Left lobe of liver (tissue), 2 donors: Measurements from ENCODE around the gene PDCD11. TPM values are rescaled to one million over a fixed set of nuclear protein-coding genes. Genes with fewer than 3 reads are reported as not detected.
A peak's percentile ranks its signal among the peaks of the same experiment; 100 is the strongest.
"Not testable (repeated sequence)": the region's sequence is repeated elsewhere in the genome, so short reads cannot be mapped to it uniquely, and the experiment has no call there.

ENCODE experiments used
- ATAC-seq: fragments of 200-7000 bp; cut with Tn5 transposase; one replicate; pipeline ENCODE4 v1.9.1; 2020; ENCODE audit warnings: mild to moderate bottlenecking, moderate library complexity
- DNase-seq: peaks from one replicate; pipeline ENCODE4 v3.0.0-alpha.2; 2020; ENCODE audit warnings: low spot score
- total RNA-seq: library from RNA; stranded (reverse); gene quantifications from one replicate; pipeline ENCODE4 v1.2.1, GENCODE V29; 2021
- donor health status: DM: no; HTN: no; CAD: no; lungs with moderate emphysema.
- donor health status: DM: no; HTN: yes; CAD: no.

PDCD11 gene
- total RNA-seq, 1 donor from 2014 or later, result 9.0 TPM

- ATAC-seq (peak; percentile 49), DNase-seq (no peak)
Observed at GRCh38 chr10:103470761-103471653, 74.6 kb downstream of the PDCD11 start.

DNA sequence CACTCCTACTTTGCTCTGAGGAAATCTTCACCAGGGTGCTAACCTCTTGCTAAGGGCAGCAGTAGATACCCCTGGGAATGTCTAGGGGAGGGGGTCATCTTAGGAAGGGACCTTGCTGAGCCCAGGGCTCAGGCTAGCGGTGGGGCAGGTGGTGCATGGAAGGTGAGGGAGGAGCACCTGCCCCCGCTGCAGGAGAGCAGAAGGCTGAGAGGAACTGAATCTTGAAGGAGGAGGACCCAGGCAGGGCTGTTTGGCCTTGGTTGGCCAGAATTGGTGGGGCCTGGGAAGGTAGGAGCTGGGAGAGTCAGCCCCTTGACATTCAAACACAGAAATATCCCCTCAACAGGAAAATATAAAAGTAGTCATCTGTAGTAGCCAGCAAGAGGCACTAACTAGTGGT lies 75.6 kb downstream of the PDCD11 start:
- no peak for DNase-seq
- ATAC-seq, result no peak

DNA sequence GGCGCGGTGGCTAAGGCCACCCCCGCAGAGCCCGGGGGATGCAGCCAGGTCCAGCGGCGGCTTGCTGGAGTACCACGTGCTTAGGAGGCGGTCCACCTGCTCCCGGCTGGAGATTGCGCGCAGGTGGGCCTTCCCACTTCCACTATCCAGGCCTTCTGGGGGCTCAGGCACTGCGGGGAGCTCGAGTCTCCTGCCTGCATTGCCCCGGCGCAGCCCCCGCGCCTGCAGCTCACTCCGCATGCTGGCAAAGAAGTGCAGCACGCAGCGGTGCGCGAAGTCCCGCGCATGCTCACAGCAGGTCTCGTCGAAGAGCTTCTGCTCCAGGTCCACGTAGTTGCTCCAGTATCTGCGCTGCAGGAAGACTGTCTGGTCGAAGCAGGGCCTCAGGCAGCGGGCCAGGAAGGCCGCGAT lies 76.8 kb downstream of the PDCD11 start:
- ATAC-seq (no peak), DNase-seq (no peak)

DNA sequence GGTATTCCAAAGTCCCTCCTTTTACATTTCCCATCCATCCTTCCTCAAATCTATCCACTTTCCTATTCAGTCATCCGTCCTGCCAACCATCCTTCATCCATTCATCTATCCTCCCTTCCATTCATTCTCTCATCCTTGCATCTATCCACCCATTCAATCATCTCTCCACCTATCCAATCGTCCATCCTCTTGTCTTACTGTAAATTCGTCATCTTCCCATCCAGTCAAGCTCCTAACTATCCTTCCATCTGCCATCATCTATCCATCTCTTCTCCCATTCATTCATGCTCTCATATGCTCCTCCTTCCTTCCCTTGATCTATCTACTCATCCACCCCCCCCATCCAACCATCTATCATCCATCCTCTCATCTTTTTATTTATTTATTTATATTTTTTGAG lies 77.7 kb downstream of the PDCD11 start:
- no peak for ATAC-seq
- DNase-seq, result no peak

DNA sequence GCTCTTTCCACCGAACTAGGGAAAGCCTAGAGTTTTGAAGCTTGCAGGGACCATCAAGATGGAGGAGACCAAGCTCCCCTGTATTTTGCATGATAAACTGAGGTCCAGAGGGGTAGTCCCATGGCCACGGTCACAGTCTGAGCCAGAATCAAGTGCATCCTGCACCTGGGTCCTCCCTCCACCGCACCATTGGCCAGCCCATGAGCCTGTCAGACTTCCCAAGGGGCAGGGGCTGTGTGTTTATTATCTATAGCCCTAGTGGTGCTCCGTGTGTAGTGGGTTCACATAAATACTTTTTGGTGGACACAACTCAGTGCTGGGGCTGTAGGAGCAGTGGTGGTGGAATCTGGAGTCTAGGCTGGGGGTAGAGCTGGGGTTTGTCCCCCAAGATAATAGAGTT lies 79.0 kb downstream of the PDCD11 start:
- DNase-seq (no peak), ATAC-seq (no peak)

DNA sequence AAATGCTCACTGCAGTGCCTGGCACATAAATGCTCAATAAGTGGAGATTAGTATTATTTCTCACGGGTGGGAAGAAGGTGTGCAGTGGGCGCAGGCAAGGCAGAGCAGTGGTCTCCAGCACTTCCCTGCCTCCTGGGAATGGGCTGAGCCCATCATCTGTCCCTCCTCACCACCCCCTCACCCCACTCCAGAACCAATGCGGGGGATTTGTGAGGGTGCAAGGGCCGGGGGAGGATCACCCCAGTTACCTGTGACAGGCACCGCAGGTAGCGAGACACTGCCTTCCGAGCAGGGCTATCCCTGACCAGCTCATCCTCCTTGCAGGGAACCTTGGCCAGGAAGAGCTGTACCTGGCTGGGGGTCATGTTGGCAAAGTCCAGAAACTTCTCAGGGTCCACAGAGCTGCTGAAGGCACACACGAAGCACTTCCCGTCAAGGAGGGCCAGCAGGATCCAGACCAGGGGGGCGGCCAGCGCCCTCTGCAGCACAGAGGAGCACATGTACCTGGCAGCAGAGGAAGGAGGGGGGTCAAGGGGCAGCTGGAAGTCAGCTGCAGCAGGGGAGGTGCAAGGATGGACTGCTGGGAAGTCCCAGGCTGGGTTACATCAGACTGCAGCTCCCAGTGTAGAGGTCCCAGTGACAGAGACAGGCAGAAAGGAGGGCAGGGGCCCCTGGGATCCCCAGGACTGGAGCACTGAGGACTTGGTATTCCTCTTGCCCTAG lies 79.8 kb downstream of the PDCD11 start:
- ATAC-seq, result no peak
- no peak for DNase-seq

DNA sequence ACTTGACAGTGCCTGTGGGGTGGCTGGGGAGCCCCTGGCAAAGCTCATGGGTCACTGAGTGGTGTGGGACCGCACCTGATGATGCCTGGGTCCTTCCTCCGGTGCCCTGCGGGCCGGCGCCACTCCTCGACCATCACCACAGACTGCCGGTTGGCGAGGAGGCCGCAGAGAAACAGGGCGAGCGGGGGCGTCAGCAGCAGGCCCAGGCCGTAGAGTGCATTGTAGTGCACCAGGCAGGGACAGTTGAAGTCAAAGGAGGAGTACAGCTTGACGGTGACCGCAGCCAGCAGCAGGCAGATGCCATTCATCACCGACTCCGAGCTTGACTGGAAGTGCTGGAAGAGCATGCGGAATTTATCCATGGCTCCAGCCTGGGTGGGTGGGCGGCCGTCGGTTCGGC lies 82.2 kb downstream of the PDCD11 start:
- ATAC-seq, result no peak
- DNase-seq, result no peak

- no peak for ATAC-seq
- DNase-seq, result no peak
Observed at GRCh38 chr10:103479135-103479534, 82.7 kb downstream of the PDCD11 start, which contains the start of gene CALHM3. Gene CALHM3 (minus strand): TSS chr10:103479240. CDS start chr10:103479032, 208 bp downstream.

DNA sequence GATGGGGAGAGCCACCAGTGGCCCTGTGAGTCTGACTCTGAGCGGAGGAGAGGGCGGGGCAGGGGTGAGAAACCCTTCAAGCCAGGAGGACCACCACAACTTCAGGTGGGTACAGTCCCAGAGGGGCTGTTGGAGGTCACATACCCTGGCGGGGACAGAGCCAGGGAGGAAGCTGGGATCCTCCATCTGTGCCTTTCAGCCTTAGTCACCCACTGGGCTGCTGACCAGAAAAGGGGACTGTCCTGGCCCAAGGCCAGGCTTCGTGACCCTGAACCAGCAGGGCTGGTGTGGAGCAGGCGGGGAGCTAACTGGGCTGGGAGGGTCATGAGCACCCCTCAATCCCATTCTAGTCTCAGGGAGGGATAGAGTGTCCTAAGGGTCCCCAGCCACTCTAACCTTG lies 84.1 kb downstream of the PDCD11 start:
- ATAC-seq (no peak), DNase-seq (no peak)

GRCh38 chr10:103481974-103482531 lies 85.6 kb downstream of the PDCD11 start:
- peak; percentile 81 for ATAC-seq
- no peak for DNase-seq

DNA sequence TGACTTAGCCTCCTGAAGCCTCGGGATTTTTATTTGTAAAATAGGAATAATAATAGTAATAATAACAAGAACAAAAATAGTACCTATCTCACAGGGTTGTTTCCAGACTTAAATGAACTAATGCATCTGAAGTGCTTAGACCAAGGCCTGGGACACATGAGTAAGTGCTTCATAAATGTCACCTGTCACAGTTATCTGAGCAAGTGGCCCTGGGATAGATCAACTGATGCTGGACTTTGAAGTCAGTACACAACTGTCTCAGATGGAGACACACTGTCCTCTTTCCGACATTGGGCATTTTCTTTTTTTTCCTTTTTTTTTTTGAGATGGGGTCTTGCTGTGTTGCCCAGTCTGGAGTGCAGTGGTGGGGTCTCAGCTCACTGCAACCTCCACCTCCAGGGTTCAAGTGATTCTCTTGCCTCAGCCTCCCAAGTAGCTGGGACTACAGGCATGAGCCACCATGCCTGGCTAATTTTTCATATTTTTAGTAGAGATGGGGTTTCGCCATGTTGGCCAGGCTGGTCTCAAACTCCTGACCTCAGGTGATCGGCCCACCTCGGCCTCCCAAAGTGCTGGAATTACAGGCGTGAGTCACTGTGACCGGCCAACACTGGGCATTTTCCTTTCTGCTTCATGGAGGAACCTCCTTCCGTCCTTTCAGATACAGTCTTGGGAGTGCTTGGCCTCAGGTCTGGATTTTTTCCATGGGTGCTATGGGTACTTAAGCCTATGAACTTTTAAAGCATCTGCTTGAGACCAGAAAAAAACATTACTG lies 90.4 kb downstream of the PDCD11 start:
- ATAC-seq, result not testable (repeated sequence)

DNA sequence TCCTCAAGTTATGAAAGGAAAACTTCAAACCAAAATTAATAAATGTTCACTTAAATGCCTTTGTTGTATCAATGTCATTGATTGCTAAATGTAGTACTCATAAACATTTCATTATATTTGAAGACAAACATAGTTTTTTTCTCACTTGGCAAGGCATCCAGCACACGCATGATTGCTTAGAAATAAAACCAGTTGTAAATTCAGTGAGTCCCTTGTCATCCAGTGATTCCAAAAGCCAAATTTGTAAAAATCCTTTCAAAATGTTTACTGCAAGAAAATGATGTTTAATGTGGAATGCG lies 90.9 kb downstream of the PDCD11 start:
- DNase-seq (no peak), ATAC-seq (no peak)

More for the DNA sequence above, 90.4 kb downstream of the PDCD11 start:
- not testable (repeated sequence) for DNase-seq

- ATAC-seq, result no peak
- DNase-seq, result no peak
Observed at GRCh38 chr10:103490986-103491314, 94.5 kb downstream of the PDCD11 start.

DNA sequence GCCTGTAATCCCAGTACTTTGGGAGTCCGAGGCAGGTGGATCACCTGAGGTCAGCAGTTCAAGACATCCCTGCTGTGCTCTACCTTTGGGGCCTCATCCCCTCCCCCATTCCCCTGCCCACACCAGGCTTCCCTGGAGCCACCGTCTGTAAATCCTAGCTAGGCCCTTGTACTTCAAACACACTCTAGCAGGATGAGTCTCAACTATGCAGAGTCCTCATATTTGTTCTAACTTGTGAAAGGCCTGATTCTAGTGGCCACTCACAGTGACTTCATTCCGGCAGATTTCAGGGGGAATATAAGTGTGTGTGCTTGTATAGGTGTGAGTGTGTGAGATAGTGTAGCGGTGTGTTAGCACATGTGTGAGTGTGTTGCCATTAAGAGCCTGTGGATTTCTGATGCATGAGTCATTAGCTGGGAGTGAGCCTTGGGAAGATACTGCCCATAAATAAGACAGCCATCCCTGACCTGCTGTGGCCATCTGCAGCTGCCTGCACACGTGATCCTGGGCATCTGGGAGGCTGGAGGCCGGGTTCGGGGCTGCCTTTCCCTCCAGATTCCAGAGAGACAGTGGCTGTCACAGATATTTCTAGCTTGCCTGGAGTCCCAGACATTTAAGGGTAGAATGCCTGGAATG lies 95.4 kb downstream of the PDCD11 start:
- DNase-seq (no peak), ATAC-seq (no peak)

DNA sequence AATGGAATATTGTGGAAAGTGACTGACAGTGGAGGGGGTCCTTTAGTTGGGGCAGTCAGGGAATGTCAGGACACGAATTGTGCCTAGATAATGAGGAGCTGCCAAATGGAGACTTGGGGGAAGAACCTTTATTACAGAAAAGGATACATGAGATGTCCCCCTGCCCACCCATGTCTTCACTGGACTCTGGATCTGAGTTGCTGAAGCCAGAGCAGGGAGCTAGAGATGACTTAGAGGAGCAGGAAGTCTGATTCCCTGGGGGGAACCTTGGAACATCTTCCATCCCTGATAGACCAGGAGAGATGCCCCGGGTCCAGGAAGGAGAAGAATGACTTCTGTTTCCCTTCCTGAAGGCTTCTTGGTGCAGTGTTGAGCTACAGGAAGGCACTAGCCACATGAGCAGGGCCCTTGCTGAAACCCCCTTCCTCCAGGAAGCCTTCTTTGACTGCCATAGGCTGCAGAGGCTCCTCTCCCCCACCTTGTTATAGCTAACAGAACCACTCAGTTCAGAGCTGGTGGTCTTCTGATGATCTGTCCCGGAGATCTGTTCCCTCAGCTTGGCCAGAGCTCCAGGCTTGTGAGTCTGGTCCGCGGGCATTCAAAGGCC lies 96.3 kb downstream of the PDCD11 start:
- DNase-seq (no peak), ATAC-seq (no peak)

DNA sequence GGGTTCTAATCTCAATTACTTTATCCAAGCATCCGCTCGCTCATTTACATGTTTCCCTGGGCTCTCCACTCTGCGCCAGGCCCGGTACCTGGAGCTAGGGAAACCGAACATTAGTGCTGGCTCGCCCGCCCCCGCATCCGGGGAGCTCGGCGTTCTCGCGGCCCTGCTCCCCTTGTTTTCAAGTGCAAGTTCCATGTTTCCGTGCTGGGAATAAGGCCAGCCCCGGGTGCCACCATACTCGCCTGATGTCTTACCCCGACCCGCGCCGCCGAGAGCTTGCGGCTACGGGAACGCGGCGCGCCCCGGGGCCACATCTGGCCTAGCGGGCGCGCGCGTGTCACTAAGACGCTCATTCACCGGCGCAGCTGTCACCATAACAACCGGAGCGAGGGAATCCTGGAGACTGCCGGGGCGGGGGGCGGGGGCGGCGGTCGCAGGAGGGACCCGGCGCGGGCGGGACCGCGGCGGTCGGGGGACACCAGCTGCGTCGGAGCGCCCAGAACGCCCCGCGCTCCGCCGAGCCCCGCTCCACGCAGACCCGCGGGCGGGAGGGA lies 97.0 kb downstream of the PDCD11 start, which contains the start of gene NEURL1:
TSS of gene NEURL1 (plus strand) at position 344 of the 554 bp plus-strand sequence. CDS start 683 bp downstream, outside the sequence.
- ATAC-seq (peak; percentile 39), DNase-seq (no peak)

GRCh38 chr10:103493916-103494877 lies 97.8 kb downstream of the PDCD11 start:
- peak; percentile 38 for ATAC-seq
- DNase-seq, result no peak

GRCh38 chr10:103495321-103495720 lies 98.9 kb downstream of the PDCD11 start:
- DNase-seq (no peak), ATAC-seq (no peak)
